ENCODE results near the gene SNED1. TPM values are rescaled to one million over a fixed set of nuclear protein-coding genes. Genes with fewer than 3 reads are reported as not detected.

The SNED1 gene
- total RNA-seq, 1 donor from 2014 or later: 41.8 TPM

- DNase-seq (ENCODE audit: low spot score): no peak
Measured at GRCh38 chr2:241006412-241006811, 8.0 kb downstream of the SNED1 start.

GRCh38 chr2:241007111-241007510, 8.7 kb downstream of the SNED1 start:
- DNase-seq (ENCODE audit: low spot score): peak; percentile 27

- peak; percentile 41 for DNase-seq (ENCODE audit: low spot score)
Measured at GRCh38 chr2:241007880-241008710, 9.7 kb downstream of the SNED1 start.

GRCh38 chr2:241008711-241009121, 10.3 kb downstream of the SNED1 start:
- peak; percentile 34 for DNase-seq (ENCODE audit: low spot score)

- DNase-seq (ENCODE audit: low spot score): peak; percentile 41
Measured at GRCh38 chr2:241009191-241009590, 10.8 kb downstream of the SNED1 start.

- DNase-seq (ENCODE audit: low spot score): peak; percentile 53
Measured at GRCh38 chr2:241009601-241010530, 11.4 kb downstream of the SNED1 start.

- DNase-seq (ENCODE audit: low spot score): peak; percentile 38
Measured at GRCh38 chr2:241010531-241011295, 12.3 kb downstream of the SNED1 start.

GRCh38 chr2:241011296-241011600, 12.8 kb downstream of the SNED1 start:
- peak; percentile 28 for DNase-seq (ENCODE audit: low spot score)

GRCh38 chr2:241011751-241012510, 13.5 kb downstream of the SNED1 start:
- peak; percentile 38 for DNase-seq (ENCODE audit: low spot score)

GRCh38 chr2:241014224-241014623, 15.8 kb downstream of the SNED1 start:
- DNase-seq (ENCODE audit: low spot score): peak; percentile 14

GRCh38 chr2:241014764-241015163, 16.3 kb downstream of the SNED1 start:
- peak; percentile 27 for DNase-seq (ENCODE audit: low spot score)

- DNase-seq (ENCODE audit: low spot score): peak; percentile 32
Measured at GRCh38 chr2:241015439-241015838, 17.0 kb downstream of the SNED1 start.

- DNase-seq (ENCODE audit: low spot score): peak; percentile 31
Measured at GRCh38 chr2:241017228-241017940, 19.0 kb downstream of the SNED1 start.

- DNase-seq (ENCODE audit: low spot score): peak; percentile 38
Measured at GRCh38 chr2:241018051-241018891, 19.9 kb downstream of the SNED1 start.

GRCh38 chr2:241019441-241020139, 21.2 kb downstream of the SNED1 start:
- peak; percentile 29 for DNase-seq (ENCODE audit: low spot score)

GRCh38 chr2:241020201-241020600, 21.8 kb downstream of the SNED1 start:
- no peak for DNase-seq (ENCODE audit: low spot score)

- DNase-seq (ENCODE audit: low spot score): no peak
Measured at GRCh38 chr2:241020629-241021190, 22.3 kb downstream of the SNED1 start.

- DNase-seq (ENCODE audit: low spot score): no peak
Measured at GRCh38 chr2:241025639-241026038, 27.2 kb downstream of the SNED1 start.
